OCI-LY3 (cell line): ENCODE measurements around the gene EIF3L.

Experiments
- EZH2phosphoT487 ChIP-seq: fragments of 200-600 bp; shearing (Covaris generic); IDR thresholded peaks from 2 replicates; pipeline ENCODE4 v1.6.1; 2018; ENCODE audit warnings: antibody characterized with exemption, mixed run types, low read depth
- TF ChIP-seq, protein P1 (sequence below): fragments of 200-600, 300-600 bp; sonication (generic); IDR thresholded peaks from 2 replicates; pipeline ENCODE4 v1.5.1; 2014; ENCODE audit warnings: antibody characterized with exemption, low read length, low read depth

DNA sequence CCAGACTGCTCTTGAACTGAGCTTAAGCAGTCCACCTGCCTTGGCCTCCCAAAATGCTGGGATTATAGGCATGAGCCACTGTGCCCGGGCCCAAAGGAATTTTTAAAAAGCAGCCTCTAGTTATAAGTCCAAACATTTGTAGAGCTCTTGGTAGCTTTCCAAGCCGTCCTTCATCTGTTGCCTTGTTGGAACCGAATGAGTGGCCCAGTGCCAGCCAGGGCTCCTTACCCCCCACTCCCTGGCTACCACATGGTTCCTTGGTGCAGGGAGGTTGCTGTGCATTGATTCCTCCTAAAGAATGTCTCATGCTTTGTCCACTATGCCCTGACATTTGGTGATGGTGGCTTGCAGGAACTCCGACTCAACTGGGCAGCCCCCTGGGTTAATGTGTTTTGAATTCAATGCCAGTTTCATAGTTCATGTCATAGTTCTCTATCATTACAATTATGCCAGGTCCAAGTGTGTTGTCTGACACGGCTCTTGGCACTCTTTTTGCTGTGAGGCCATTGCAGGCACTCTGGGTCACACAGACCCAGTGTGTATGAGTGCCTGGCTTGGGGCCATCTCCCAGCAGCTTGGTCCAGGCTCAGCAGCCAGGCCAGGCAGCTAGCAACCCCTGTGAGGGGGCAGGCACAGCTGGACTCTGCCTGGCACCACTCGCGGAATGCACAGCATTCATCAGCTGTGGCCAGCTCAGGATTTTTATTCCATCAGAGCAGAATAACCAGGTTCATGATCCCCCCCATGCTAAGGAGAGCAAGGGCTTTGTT lies 43.5 kb downstream of the EIF3L start:
- TF ChIP-seq, protein P1, sequence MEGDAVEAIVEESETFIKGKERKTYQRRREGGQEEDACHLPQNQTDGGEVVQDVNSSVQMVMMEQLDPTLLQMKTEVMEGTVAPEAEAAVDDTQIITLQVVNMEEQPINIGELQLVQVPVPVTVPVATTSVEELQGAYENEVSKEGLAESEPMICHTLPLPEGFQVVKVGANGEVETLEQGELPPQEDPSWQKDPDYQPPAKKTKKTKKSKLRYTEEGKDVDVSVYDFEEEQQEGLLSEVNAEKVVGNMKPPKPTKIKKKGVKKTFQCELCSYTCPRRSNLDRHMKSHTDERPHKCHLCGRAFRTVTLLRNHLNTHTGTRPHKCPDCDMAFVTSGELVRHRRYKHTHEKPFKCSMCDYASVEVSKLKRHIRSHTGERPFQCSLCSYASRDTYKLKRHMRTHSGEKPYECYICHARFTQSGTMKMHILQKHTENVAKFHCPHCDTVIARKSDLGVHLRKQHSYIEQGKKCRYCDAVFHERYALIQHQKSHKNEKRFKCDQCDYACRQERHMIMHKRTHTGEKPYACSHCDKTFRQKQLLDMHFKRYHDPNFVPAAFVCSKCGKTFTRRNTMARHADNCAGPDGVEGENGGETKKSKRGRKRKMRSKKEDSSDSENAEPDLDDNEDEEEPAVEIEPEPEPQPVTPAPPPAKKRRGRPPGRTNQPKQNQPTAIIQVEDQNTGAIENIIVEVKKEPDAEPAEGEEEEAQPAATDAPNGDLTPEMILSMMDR = no peak
- TF ChIP-seq EZH2phosphoT487 = no peak
